CD4-positive, alpha-beta T cell treated with Interleukin-6 for 4 hours (primary cell): ENCODE data around the gene RAP1GAP.
"Not testable (repeated sequence)": the region's sequence is repeated elsewhere in the genome, so short reads cannot be mapped to it uniquely, and the experiment has no call there.

Source experiments
- DNase-seq: peaks from one replicate; pipeline ENCODE4 v3.0.0-alpha.2; 2020; ENCODE audit warnings: mixed read lengths

Gene RAP1GAP

DNA sequence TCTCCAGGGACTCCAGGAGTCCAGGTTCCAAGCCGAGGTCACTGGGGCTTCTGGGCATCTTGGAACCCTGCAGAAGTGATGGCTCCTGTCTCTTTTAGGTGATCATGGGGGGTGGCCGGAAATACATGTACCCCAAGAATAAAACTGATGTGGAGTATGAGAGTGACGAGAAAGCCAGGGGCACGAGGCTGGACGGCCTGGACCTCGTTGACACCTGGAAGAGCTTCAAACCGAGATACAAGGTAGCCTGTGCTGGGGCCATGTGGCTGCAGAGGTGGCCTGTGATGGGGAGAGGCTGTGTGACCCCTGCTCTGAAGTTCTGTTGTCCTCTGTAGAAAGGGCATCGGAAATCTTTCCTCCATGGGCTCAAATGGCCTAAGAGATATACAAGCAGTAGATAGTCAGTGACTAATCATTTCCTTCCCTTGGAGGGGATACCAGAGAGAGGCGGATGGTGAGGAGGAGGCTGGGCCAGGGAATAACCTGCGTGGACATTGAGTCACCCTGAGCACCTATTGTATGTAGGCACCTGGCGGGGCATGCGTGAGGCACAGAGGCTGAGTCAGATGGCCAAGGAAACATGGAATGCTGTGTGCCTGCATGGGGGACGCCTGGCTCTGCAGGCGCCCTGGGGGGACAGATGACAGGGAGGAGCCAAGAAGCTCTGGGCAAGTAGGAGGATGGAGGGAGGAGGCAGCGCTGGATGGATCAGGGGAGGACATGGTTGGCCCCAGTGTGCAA is 101.0 kb downstream of the RAP1GAP start:
- DNase-seq = no peak

GRCh38 chr1:21567241-21568005 is 101.7 kb downstream of the RAP1GAP start:
- no peak for DNase-seq

DNA sequence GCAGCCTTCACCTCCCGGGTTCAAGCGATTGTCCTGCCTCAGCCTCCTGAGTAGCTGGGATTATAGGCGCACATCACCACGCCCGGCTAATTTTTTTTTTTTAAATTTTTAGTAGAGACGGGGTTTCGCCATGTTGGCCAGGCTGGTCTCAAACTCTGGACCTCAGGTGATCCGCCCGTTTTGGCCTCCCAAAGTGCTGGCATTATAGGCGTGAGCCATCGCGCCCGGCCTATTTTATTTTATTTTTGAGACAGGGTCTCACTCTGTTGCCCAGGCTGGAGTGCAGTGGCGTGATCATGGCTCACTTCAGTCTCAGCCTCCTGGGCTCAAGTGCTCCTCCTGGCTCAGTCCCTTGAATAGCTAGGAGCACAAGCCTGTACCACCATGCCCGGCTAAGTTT is 102.8 kb downstream of the RAP1GAP start:
- DNase-seq = not testable (repeated sequence)

DNA sequence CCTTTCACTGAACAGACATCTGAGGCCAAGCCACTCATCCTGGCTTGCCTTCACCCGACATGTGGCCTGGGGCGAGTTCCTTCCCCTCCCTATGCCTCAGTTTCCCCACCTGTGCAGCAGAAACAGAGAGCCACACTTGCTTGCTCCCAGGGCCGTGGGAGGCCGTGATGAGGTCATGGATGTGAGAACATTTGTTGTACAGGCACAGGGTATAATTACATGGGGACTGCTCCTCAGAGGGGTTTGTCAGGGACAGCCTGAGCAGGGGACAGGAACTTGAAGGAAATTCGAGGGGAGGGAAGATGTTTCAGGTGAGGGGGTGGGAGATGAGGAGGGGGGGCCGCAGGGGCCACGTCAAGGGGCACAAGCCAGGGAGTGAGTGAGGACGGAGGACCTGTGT is 103.9 kb downstream of the RAP1GAP start:
- DNase-seq = no peak

- no peak for DNase-seq
Measured at GRCh38 chr1:21564521-21565095, 104.5 kb downstream of the RAP1GAP start.

DNA sequence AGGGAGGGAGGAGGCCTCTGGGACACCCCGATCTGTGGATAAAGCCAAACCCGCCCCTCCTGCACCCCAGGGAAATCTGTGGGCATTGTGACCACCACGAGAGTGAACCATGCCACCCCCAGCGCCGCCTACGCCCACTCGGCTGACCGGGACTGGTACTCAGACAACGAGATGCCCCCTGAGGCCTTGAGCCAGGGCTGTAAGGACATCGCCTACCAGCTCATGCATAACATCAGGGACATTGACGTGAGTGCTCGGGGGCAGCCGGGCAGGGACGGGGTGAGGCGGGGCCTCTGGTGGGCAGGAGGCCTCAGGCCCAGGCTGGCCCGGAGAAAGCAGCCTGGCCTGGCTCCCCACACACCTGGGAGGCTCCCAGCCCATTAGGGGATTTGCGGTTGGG is 105.2 kb downstream of the RAP1GAP start:
- no peak for DNase-seq

DNA sequence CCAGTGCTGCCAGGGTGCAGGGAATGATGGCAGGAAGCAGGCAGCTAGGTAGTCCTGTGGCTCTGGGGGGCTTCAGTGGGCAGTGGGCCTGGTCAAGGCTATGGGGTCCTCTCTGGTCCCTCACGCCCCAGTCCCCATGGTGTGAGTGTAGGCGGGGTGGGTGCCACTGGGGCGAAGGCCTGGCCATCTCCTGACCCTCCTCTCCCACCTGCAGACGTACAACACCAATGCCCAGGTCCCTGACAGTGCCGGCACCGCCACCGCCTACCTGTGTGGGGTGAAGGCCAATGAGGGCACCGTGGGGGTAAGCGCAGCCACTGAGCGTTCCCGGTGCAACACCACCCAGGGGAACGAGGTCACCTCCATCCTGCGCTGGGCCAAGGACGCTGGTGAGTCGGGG is 106.3 kb downstream of the RAP1GAP start:
- no peak for DNase-seq

GRCh38 chr1:21560916-21561638 is 108.1 kb downstream of the RAP1GAP start:
- no peak for DNase-seq

GRCh38 chr1:21559788-21560567 is 109.2 kb downstream of the RAP1GAP start:
- no peak for DNase-seq

DNA sequence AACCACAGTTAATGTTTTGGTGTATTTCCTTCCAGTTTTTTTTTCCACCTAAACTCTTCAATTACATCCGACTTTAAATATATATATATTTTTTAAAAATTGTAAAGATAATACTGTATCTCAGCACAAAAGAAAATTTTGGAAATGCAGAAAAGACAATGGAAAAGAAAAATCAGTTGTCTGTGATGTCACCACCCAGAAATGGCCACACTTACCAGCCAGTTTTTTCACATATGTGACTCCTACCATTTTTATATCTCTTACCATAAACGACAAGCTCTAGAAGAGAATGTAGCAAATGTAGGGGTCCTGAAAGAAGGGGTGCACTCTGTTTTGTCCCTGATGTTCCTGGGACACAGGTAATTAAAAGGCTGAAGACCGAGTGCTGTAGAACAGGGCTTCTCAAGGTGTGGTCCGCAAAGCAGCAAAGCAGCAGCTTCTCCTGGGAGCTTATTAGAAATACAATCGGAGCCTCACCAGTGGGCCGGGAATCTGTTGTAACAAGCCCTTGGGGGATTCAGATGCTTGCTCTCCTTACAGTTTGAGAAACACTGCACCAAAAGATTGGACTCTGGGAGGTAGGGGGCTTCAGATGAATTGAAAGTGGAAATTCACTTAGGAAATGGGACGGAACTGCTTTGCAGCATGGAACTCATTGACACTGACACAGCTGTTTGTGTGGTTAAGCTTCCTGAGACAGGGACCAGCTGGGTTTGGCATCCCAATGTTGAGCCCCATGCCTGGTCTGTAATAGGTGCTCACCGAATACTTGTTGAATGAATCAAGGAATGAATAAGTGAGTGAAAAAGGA is 115.8 kb downstream of the RAP1GAP start:
- no peak for DNase-seq

DNA sequence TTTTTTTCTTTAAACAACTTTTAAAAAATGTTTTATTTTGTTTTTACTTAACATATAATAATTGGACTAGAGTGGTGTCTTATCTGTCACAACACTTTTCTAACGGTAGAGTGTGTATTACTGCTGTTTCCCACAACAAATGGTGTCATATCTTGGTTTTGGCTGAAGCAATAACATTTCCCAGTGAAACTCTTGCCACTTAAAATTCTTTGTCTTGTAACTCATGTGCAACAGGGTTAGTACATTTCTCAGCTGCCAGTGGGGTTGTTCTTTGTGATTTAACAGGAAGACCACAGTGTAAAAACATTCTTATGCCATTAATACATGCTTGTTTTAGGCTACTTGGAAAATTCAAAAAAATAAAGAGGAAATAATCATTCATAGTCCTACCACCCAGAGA is 116.4 kb downstream of the RAP1GAP start:
- no peak for DNase-seq

DNA sequence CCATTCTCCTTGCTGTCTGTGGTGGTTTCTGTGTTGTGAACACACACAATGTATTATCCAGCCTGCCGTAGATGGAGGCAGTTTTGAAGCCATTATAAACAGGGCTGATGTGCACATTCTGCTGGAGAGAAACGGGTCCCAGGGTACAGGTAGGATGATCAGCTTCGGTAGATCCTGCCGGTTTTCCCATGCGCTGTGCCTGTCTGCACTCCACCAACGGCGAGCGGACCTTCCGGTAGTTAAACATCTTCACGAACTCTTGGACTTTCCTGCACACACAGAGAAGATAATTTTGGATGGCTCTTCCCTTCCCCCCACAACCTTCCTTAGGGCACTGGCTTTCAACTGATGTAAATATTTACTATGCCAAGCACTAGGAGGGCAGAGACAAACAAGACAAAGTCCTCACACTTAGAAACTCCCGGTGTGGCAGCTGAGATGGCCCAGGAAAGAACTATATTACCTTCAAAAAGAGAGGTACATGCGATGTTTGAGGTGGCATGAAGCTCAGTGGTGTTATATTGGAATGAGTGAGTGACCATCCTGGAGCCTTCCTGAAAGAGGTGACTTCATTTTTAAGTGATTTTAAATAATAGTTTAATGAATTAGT is 118.2 kb downstream of the RAP1GAP start:
- DNase-seq = no peak

DNA sequence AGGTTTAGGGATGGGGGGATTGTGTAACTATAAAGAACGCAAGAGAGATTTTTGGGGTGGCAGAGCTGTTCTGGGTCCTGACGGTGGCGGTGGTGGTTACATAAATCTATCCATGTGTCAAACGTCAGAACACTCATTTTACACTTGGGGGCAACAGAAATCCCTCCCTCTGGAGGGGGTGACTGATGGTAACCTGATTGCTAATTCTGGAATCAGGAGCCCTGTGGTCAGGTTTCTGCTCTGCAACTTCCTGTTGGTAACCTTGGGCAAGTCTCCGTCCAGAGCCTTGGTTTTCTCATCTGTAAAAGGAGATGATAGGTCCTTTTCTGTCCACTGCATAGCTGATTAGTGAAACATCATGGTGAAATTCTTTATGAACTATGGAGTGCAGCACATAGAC is 119.1 kb downstream of the RAP1GAP start:
- DNase-seq = no peak

DNA sequence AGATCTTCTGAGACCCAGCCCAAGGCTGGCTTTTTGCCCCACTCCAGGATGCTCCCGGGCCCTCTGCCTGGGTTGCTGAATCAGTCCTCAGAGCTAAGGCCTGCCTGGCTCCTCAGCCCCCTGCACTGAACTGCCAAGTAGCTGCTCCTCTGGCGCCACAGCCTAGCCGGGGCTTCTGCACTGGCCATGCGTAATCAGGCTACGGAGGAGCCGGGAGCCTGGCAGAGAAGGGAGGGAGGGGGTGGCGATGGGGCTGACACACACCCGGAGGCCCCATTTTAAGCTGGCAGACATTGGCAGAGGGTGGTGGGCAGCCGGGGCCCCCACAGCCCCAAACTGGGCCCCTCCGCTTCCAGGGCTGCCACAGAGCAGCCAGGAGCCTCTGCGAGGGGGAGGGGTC is 121.3 kb downstream of the RAP1GAP start:
- no peak for DNase-seq
